ENCODE measurements around the gene ASB4.

Gene ASB4

DNA sequence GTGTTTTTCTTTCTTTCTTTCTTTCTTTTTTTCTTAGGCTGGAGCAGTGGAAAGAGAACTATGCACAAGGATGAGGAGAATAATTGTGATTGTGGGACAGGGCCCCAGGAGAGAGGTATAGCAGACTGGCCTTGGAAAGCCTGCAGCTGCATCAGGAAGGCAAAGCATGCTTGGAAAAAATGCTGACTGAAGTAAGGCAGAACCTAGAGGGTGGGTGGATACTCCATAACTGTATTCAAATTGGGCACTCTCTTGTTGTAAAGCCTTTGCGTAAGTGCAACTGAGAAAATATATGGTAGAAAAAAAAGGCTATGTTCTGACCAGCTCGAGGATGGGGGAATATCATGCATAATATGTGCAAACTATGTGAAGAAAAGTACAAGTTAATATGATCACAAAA lies 71.0 kb downstream of the ASB4 start:
- no peak for DNase-seq

DNA sequence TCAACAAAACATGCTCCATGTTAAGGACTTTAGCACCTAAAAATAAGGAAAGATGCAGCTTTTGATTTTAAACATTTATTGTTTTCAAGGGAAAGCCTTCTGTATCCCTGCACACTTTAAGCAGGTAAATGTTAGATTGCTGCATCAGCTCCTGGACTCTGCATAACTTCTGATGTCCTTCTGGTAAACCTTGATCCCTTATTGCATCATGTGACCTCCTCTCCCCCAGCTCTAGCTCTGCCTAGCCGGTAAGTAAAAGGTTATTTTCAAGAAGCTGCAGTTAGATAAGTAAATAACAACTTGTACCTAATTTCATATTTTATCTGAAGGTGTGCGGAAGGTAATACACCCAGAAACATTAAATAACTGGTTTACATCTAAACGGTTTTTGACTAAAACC lies 73.1 kb downstream of the ASB4 start:
- DNase-seq, result no peak

DNA sequence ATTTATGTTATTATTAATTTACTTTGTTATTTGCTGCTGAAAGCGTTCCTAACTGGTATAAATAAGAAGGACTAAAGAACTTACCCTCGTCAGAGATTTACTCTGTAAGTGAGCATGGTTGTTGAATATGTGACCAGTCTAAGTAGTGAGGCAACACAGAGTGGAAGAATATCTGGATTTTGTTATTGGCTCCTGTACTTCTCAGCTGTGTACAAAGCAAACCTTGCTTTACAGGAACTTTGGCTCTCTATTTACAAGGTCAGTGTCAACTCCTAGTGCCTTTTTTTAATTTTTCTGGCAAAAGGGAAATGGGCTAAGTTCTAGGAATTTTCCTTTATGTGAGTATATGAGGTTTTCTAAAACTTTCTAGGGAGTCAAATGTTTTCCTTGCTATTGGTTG lies 74.9 kb downstream of the ASB4 start:
- DNase-seq, result no peak

DNA sequence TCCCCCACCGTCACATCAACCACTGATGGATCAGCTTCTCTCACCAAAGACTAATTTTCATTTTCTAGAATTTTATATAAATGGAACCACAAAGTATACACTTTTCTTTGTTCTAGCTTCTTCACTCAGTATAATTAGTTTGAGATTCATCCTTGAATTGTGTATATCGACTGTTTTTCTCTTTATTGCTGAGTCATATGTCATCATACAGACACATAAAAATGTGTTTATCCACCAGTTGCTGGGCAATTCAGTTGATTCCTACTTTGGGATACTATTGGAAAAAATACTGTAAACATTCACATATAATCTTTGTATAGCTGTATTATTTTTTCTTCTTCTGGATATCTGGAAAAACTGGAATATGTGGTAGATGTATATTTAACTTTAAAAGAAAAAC lies 84.0 kb downstream of the ASB4 start:
- no peak for DNase-seq

DNA sequence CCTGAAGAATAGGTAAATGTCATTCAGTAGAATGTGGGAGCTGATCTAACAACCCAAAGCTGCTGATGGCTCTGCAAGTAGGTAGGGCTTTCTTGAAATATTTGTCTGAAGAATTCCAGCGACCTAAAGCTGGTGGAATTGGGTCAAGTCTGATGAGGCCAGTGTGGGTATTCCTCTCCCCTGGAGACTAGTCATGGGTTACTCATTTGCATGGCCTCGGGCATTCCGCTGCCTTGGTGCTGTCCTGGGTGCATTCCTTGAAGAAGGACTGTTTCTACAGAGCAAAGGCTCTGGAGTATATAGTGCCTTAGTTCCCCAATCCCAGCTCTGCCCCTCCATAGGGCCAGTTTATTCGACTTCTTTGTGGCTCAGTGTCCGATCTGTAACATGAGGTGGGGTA lies 91.4 kb downstream of the ASB4 start:
- DNase-seq, result no peak

DNA sequence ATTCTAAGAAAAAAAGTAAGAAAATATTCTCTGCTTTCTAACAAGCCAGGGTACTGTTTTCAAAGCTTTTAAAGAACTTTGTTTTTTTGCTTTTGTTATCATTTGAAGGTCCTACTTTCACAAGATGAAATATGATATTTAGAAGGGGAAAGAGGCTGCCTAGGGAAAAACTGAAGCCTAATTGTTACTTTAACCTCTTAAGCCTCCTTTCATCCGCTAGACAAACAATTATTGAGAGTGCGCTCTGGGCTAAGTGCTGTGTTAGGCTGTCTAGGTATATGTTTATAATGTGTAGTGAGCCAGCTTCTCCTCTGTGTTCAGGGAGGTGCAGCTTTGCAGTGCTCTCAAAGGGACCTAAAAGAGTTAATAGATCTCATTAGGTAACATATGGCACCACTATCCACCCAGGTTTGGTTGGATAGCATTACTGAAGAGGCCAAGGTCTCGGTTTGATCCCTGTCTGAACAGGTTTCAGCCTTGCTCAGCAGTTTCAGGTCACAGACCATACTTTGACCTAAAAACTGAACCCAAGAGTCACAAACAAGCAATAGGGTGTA lies 92.6 kb downstream of the ASB4 start:
- peak; percentile 66 for DNase-seq

DNA sequence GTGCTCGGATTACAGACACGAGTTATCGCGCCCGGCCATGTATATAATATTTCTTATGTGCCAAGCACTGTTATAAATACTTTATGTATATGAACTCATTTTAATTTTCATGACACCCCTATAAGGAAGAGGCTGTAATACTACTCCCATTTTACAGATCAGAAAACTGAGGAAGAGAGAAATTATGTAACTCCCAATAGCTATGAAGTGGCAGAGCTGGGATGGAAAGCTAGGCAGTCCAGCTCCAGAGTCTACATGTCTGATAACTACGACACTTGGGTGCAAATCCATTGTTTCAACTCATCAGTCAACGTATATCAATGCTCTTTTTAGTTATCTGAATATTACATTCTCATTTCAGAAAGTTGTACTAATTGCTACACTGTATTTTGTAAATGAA lies 93.6 kb downstream of the ASB4 start:
- no peak for DNase-seq

DNA sequence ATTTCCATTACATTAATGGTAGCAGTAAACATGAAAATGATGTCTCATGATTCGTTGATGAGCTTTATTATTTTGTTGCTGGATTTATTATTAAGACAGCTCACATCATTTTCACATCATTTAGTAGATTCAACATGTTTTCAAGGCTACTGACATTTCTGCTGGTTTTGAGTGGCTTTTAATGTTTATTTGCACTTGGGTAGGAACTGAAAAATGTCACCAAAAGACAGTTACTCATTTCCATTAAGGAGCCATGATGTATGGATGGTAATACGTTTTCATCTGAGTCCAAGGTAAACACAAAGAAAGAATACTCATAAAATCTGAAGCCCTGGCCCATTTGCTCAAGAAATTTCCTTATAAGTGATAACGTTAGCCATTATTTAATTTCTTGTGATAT lies 95.7 kb downstream of the ASB4 start:
- DNase-seq, result no peak

DNA sequence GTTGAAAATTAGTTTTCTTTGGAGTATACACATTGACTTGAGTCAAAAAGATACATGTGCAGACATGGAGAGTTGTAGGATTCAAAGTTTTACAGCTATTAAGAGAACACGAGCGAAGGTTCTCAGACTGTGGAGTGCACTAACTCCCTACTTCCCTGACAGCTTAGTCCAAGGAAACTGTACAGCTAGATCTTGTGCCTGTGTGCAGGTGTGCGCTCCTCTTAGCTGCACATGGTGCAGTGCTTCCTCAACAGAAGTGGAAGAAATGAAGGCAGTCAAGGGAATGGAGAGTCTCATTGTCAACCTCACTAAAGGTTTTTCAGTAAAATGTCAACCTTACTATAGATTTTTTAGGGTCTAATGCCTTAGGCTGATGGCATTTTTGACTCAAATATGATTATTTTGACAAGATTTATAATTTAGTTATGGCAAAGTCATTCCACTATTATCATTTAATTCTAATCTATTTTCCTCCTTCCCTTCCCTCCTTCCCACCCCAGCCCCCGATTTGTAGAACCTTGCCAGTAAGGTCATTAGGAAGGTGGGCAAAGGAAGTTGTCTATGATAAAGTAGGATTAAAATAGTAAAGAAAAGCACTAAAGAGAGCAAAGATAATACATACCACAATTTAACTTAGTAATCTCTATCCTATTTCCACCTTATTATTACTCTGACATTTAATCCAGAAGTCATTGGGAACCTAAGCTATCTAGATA lies 97.0 kb downstream of the ASB4 start:
- no peak for DNase-seq

DNA sequence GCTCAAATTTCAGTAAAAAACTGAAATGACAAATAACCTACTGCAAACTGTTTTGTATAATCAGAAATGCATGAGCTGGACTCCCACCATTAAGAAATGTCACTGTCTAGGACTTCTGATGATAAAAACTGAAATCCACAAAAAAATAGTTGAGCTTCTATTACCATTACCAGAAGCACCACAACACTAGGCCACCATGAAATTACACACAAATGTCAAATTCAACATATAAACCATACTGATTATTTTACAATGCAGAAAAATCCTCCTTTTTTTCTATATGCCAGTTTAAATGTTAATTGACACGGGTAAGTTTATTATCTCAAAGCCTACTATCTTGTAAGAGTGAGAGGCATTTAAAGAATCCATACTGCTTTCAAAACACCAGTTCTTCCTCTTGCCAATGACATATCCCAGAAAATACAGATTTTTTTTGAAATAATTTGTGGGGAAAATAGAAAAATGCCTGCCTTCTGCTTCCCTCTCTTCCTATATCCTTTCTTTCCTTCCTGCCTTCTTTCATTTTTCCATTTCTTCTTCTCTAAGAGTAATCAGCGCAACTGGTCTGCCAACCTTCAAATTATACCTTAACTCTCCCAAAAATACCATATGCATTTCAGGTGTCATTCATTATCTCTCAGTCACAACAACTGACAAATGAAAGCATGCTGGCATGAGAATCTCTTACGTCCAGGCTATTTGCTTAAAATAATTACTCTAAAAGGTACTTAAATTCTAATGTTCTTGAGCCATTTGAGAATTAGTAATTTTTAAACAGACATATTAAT lies 98.3 kb downstream of the ASB4 start:
- no peak for DNase-seq

DNA sequence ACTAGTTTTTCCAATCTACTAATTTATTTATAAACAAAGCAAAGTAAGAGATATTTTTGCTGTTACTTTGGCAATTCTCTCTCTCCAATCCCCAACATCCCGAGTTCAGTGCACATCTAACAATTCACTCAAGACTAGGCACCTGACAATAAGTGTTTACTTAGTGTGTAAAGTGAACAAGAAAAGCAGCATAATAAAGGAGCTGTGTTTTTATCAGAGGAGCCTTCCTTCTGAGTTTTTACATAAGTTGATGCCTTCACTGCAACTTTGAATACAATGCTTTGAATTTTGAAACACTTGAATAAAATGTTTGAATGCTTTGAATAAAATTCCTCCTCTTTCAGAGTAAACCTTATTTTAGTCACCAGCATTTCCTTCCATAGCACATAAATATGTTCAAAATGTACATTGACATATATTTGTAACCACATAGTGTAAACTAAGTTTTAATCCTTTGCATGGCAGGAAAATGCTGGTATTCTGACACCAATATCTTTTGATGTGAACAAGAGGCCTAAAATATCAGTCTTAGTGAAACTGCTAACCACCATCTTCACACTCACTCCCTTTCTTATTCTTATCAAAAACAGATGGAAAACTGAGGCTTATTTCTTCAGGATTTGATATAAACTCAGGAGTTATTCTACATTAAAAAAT lies 99.2 kb downstream of the ASB4 start:
- DNase-seq, result no peak

DNA sequence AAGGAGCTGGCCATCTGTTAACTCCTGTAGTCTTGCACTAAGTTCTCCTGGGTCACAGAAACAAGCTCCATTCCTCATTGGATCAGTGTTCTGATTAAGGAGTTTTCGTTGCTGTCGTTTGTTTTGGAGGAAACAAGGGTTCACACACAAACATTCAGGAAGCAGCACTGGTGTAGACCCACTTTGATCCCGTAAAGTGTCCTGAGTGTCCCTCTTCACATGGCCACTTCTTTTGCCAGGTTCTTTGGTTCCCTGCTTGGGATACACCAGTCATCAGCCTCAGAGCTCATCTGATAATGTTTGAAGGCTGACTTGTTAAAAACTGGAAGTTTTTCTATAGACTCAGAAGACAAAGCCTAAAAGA lies 99.7 kb downstream of the ASB4 start:
- no peak for DNase-seq

DNA sequence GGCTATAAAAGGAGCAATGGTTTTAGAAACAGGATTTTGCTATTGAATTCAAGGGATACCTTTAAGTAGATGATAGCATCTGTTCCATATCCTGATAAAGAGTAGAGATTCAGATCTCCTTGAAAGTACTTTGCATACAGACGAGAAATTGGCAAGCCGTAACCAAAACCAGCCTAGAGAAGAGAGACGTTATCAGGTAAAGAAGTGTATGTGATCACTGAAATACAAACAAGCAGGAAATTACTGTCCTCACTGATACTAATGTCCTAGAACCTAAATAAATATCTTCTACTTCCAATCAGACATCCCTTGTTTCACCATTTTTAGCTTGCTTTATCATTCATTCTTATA lies 101.2 kb downstream of the ASB4 start:
- DNase-seq, result no peak

DNA sequence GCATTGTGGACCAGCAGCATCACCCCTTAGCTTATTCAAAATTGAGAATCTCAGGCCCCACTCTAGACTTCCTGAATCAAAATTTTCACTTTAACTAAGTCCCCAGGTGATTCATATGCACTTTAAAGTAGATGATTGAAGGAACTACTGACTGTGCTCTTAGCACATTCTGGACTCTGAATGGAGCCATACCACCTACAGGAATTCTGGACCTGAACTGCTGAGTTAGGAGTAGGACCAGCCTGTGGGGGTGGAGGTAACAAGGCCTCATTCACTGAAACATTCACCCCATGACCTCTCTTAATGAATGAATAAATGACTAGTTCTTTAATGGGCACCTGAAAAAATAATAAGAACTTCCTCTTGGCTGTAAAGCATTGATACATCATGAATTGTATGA lies 103.3 kb downstream of the ASB4 start:
- no peak for DNase-seq

DNA sequence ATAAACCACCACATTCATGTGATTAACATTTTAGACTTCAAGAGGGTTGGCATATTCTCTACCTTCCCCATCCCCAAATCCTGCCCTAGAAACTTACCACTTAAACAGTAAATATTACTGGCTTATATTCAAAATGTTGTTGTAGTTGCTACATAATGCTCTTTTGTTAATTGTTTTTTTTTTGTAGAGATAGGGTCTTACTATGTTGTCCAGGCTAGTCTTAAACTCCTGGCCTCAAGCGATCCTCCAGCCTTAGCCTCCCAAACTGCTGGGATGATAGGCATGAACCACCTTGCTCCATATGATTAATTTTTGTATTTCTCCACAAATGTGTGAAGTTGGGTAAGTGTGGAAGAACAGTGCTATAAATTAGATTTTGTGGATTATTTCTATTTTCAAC lies 104.0 kb downstream of the ASB4 start:
- DNase-seq, result no peak
